H1 (cell line): ENCODE results near the gene IDUA. TPM values are rescaled to one million over a fixed set of nuclear protein-coding genes. Genes with fewer than 3 reads are reported as not detected.
A peak's percentile ranks its signal among the peaks of the same experiment; 100 is the strongest.

ENCODE experiments used
- CTCF ChIA-PET: fragments of 300-600 bp; sonication (Branson Sonifier 250); formaldehyde crosslinking; loops from one replicate; lab custom pipeline; 2021; ENCODE audit not compliant: partially characterized antibody; lab: Charles Lee
- POLR2A ChIA-PET: fragments of 300-600 bp; sonication (Branson Sonifier 250); formaldehyde crosslinking; loops from one replicate; lab custom pipeline; 2021; ENCODE audit warnings: inconsistent platforms; ENCODE audit not compliant: partially characterized antibody; lab: Charles Lee
- DNase-seq, 2 experiments: peaks; one replicate each; pipeline versions ENCODE4 v3.0.0 to v3.0.0-alpha.2; 2010 to 2022; ENCODE audit warnings: low spot score in 2 of 2, low read depth in 1 of 2, mixed read lengths in 1 of 2
- FAIRE-seq: peaks from 2 replicates; lab custom pipeline; 2011; peaks lifted over from hg19 to GRCh38; lab: Jason Lieb, UNC
- H2AFZ ChIP-seq: 2 replicates; pipeline ENCODE4 v1.8.1; 2012; ENCODE audit warnings: low read length, inconsistent platforms
- H2AK5ac ChIP-seq: 2 replicates; pipeline ENCODE4 v1.6.1; 2013; ENCODE audit warnings: low read depth, low read length
- H2BK120ac ChIP-seq: replicated peaks from 2 replicates; pipeline ENCODE3; 2013; ENCODE audit warnings: low read depth, low read length, inconsistent platforms
- H2BK12ac ChIP-seq: 2 replicates; pipeline ENCODE4 v1.6.1; 2013; ENCODE audit warnings: low read depth, low read length
- H2BK15ac ChIP-seq: 2 replicates; pipeline ENCODE4 v1.6.1; 2013; ENCODE audit warnings: low read length
- H2BK20ac ChIP-seq: 2 replicates; pipeline ENCODE4 v1.6.1; 2013; ENCODE audit warnings: low read length
- H2BK5ac ChIP-seq: 2 replicates; pipeline ENCODE4 v1.6.1; 2013; ENCODE audit warnings: low read depth, low read length
- H3K14ac ChIP-seq: 2 replicates; pipeline ENCODE4 v1.6.1; 2013; ENCODE audit warnings: inconsistent platforms; ENCODE audit not compliant: insufficient read length
- H3K18ac ChIP-seq: 2 replicates; pipeline ENCODE4 v1.6.1; 2013; ENCODE audit warnings: low read length; ENCODE audit errors: extremely low read depth
- H3K23ac ChIP-seq: 2 replicates; pipeline ENCODE4 v1.6.1; 2013; ENCODE audit warnings: inconsistent platforms; ENCODE audit not compliant: insufficient read length
- H3K23me2 ChIP-seq: 2 replicates; pipeline ENCODE4 v1.6.1; 2013; ENCODE audit warnings: low read depth, low read length
- H3K27ac ChIP-seq: 2 replicates; pipeline ENCODE4 v1.6.1; 2011; ENCODE audit warnings: low read depth, low read length, inconsistent platforms
- H3K27me3 ChIP-seq, 4 experiments: replicated peaks in 1 of 4; 1 replicate in 1 of 4; 2 replicates in 3 of 4; pipeline versions ENCODE4 v1.6.1 to v1.8.1; 2011 to 2013; ENCODE audit warnings: low read length in 3 of 4, mild to moderate bottlenecking in 3 of 4, inconsistent platforms in 2 of 4, mixed read lengths in 2 of 4, moderate library complexity in 1 of 4; ENCODE audit not compliant: control insufficient read depth in 3 of 4, insufficient read depth in 3 of 4; ENCODE audit errors: extremely low read depth in 1 of 4
- H3K36me3 ChIP-seq, 4 experiments: 2 replicates each; pipeline versions ENCODE4 v1.6.1 to v1.8.1; 2011 to 2013; ENCODE audit warnings: mild to moderate bottlenecking in 4 of 4, low read length in 3 of 4, moderate library complexity in 2 of 4, control low read depth in 1 of 4, inconsistent platforms in 1 of 4; ENCODE audit not compliant: insufficient read depth in 4 of 4, control insufficient read depth in 2 of 4
- H3K4ac ChIP-seq: replicated peaks from 2 replicates; pipeline ENCODE3; 2013; ENCODE audit warnings: low read length, low read depth, mixed read lengths, inconsistent platforms; ENCODE audit not compliant: insufficient read length
- H3K4me1 ChIP-seq, 4 experiments: replicated peaks in 1 of 4; 1 replicate in 1 of 4; 2 replicates in 3 of 4; pipeline versions ENCODE4 v1.6.1 to v1.8.1; 2011 to 2013; ENCODE audit warnings: low read length in 3 of 4, inconsistent platforms in 2 of 4, mixed read lengths in 1 of 4; ENCODE audit not compliant: insufficient read depth in 4 of 4, control insufficient read depth in 3 of 4
- H3K4me2 ChIP-seq, 2 experiments: 2 replicates each; pipeline versions ENCODE4 v1.6.1 to v1.8.1; 2011 to 2013; ENCODE audit warnings: low read depth in 2 of 2, low read length in 2 of 2, control low read depth in 1 of 2, inconsistent platforms in 1 of 2, mild to moderate bottlenecking in 1 of 2; ENCODE audit not compliant: insufficient read depth in 1 of 2
- H3K4me3 ChIP-seq, 4 experiments: fragments of 200-600, 300-600 bp in 1 of 4; sonication (generic), shearing (Covaris generic), sonication (Bioruptor Twin) in 1 of 4; 2 replicates each; pipeline versions ENCODE4 v1.5.1 to v1.8.1; 2011 to 2016; ENCODE audit warnings: low read length in 4 of 4, low read depth in 3 of 4, control low read depth in 2 of 4, inconsistent platforms in 2 of 4, mild to moderate bottlenecking in 2 of 4, mixed read lengths in 1 of 4, moderate library complexity in 1 of 4; ENCODE audit not compliant: insufficient read depth in 2 of 4; ENCODE audit errors: extremely low read depth in 1 of 4
- H3K56ac ChIP-seq: replicated peaks from 2 replicates; pipeline ENCODE3; 2013; ENCODE audit warnings: low read depth, mild to moderate bottlenecking, mixed read lengths, low read length, inconsistent platforms; ENCODE audit not compliant: insufficient read length
- H3K79me1 ChIP-seq: 2 replicates; pipeline ENCODE4 v1.6.1; 2013; ENCODE audit warnings: low read depth, low read length, control low read depth
- H3K79me2 ChIP-seq, 2 experiments: 2 replicates each; pipeline versions ENCODE4 v1.6.1 to v1.8.1; 2012 to 2013; ENCODE audit warnings: low read length in 2 of 2, mild to moderate bottlenecking in 2 of 2, inconsistent platforms in 1 of 2; ENCODE audit not compliant: insufficient read depth in 2 of 2, control insufficient read depth in 1 of 2
- H3K9ac ChIP-seq, 4 experiments: replicated peaks in 1 of 4; 1 replicate in 1 of 4; 2 replicates in 3 of 4; pipeline versions ENCODE4 v1.6.1 to v1.8.1; 2011 to 2013; ENCODE audit warnings: low read depth in 3 of 4, low read length in 3 of 4, control low read depth in 2 of 4, mild to moderate bottlenecking in 2 of 4, moderate library complexity in 2 of 4, inconsistent platforms in 1 of 4; ENCODE audit errors: extremely low read depth in 1 of 4
- H3K9me3 ChIP-seq, 2 experiments: 2 replicates each; pipeline versions ENCODE4 v1.6.1 to v1.8.1; 2012 to 2013; ENCODE audit warnings: mild to moderate bottlenecking in 2 of 2, moderate library complexity in 2 of 2, control low read depth in 1 of 2, inconsistent platforms in 1 of 2, low read depth in 1 of 2, low read length in 1 of 2, mixed read lengths in 1 of 2; ENCODE audit not compliant: insufficient read depth in 2 of 2
- H4K20me1 ChIP-seq, 2 experiments: replicated peaks in 1 of 2; 2 replicates each; pipeline versions ENCODE3 to v1.8.1; 2011 to 2013; ENCODE audit warnings: inconsistent platforms in 2 of 2, low read length in 2 of 2, mild to moderate bottlenecking in 1 of 2; ENCODE audit not compliant: insufficient read depth in 2 of 2, control insufficient read depth in 1 of 2
- H4K5ac ChIP-seq: 2 replicates; pipeline ENCODE4 v1.6.1; 2013; ENCODE audit warnings: low read length, low read depth, mixed read lengths, inconsistent platforms; ENCODE audit not compliant: insufficient read length
- H4K8ac ChIP-seq: 2 replicates; pipeline ENCODE4 v1.8.0; 2013; ENCODE audit warnings: mild to moderate bottlenecking, moderate library complexity, low read length, inconsistent platforms; ENCODE audit not compliant: insufficient read depth; ENCODE audit errors: extremely low read depth
- H4K91ac ChIP-seq: replicated peaks from 2 replicates; pipeline ENCODE3; 2013; ENCODE audit warnings: low read length, mixed read lengths, inconsistent platforms; ENCODE audit not compliant: insufficient read length
- CBX5 ChIP-seq: fragments of 300-800, 300-1000 bp; sonication (generic); IDR thresholded peaks from 2 replicates; pipeline ENCODE4 v1.7.1; 2016; ENCODE audit warnings: antibody characterized with exemption, low read length, low read depth
- KDM5A ChIP-seq: fragments of 200-600 bp; IDR thresholded peaks from 2 replicates; pipeline ENCODE4 v1.7.1; 2012; ENCODE audit warnings: mild to moderate bottlenecking, low read length, inconsistent platforms, mixed read lengths
- NRF1 ChIP-seq: IDR thresholded peaks from 2 replicates; pipeline ENCODE4 v1.6.1; 2011; ENCODE audit warnings: mild to moderate bottlenecking, low read depth, low read length, improper control_type of control experiment
- SUZ12 ChIP-seq: fragments of 200-600 bp; sonication (generic); IDR thresholded peaks from 2 replicates; pipeline ENCODE4 v1.6.1; 2012; ENCODE audit warnings: mild to moderate bottlenecking, inconsistent platforms, low read length, moderate library complexity, mixed read lengths
- TEAD4 ChIP-seq: IDR thresholded peaks from 2 replicates; pipeline ENCODE4 v1.6.1; 2012; ENCODE audit warnings: low read depth, low read length, inconsistent platforms, mixed read lengths
- WGBS, 2 experiments: shearing (Covaris generic) in 1 of 2; methylation state at CpG; one replicate each; pipeline versions ENCODE4 v1.1.6 to v1.1.7; 2013 to 2015; ENCODE audit warnings: low lambda C conversion rate in 2 of 2, mixed read lengths in 2 of 2, inconsistent platforms in 1 of 2, low coverage in 1 of 2, missing lambda C conversion rate in 1 of 2; ENCODE audit not compliant: insufficient replicate concordance in 2 of 2, insufficient coverage in 1 of 2, insufficient read length in 1 of 2; ENCODE audit errors: extremely low coverage in 1 of 2, missing lambda C conversion rate in 1 of 2; 5-methylcytosine and 5-hydroxymethylcytosine counted together
- polyA plus RNA-seq, 7 experiments: library from polyadenylated mRNA; depleted of rRNA in 3 of 7; stranded (reverse) in 5 of 7; unstranded in 2 of 7; fragments of >200 nt in 5 of 7; fragments of 200-250 nt in 2 of 7; gene quantifications; 1 replicate in 5 of 7; 2 replicates in 1 of 7; 4 replicates in 1 of 7; pipeline versions ENCODE4 v1.2.1 to v1.2.3, GENCODE V29; 2011 to 2013; ENCODE audit warnings: missing spikeins in 2 of 7, mixed read lengths in 2 of 7
- total RNA-seq: library from RNA; stranded (reverse); fragmentation: NEBNext Ultra II Directional; extraction: Animal tissue kit (Norgen Biotek cat#: 25700); gene quantifications from 2 replicates; pipeline ENCODE4 v1.2.1, GENCODE V29; 2021

Gene IDUA
- total and polyA plus RNA-seq, 2 of the 8 experiments (the other 6 are each of a cell fraction or from before 2014, with no cell fraction given): 2.8 to 4.8 TPM

DNA sequence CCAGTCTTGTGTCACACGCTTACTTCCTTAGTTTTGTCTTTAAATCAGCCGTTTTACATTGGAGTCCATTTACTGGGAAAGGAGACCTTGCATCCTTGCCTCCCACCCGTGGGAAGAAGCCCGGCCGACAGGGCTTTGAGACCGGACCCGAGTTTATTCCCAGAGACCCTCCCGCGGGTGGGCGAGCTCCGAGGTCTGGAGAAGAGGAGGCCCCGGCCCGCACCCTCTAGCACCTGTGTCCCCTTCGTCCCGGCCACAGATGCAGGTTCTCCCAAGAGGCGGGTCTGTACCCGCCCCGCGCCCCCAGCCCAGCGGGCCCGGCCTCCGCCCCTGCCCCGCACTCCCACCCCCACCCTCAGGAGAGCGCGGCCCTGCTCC, 10.1 kb downstream of the IDUA start:
- no peaks in the 10 kb centered on the region for H3K79me1 ChIP-seq
- no peak overlapping the region for H3K27ac ChIP-seq
- H2BK5ac ChIP-seq: no peak overlapping the region
- H4K8ac ChIP-seq: no peak overlapping the region
- no peaks in the 10 kb centered on the region for H3K36me3 ChIP-seq
- H3K4ac ChIP-seq: no peak overlapping the region
- peak overlapping the region; percentile 38 to 74; a peak in 3 of 4 replicates for H3K4me2 ChIP-seq
- CTCF ChIA-PET: no interaction called here
- no peak for DNase-seq
- no peaks in the 10 kb centered on the region for H3K9me3 ChIP-seq
- no peak overlapping the region for H4K91ac ChIP-seq
- H3K4me3 ChIP-seq: peak overlapping the region in 2 of 4 experiments; percentile 15 to 60; a peak in 4 of 8 replicates
- H4K5ac ChIP-seq: no peak overlapping the region
- WGBS, 2 experiments: 46% methylated on average over 16 of the region's 25 CpGs; no CpG with 5 or more reads in 1 of the 2 experiments
- H3K18ac ChIP-seq: no peak overlapping the region
- no peak overlapping the region for H3K56ac ChIP-seq
- no peak overlapping the region for H3K14ac ChIP-seq
- H3K23ac ChIP-seq: no peak overlapping the region
- peaks cover 34 to 61% (median 58%) of the 10 kb centered on the region in 4 experiments for H3K27me3 ChIP-seq
- no peak overlapping the region for H3K9ac ChIP-seq
- H2AK5ac ChIP-seq: no peak overlapping the region
- no peak overlapping the region for H2BK12ac ChIP-seq
- no peak overlapping the region for H2BK15ac ChIP-seq
- TF ChIP-seq SUZ12 (peak; percentile 60; the same call in 1 of the 2 replicates), KDM5A (no peak), CBX5 (no peak), TEAD4 (no peak), NRF1 (no peak)
- H4K20me1 ChIP-seq: peaks cover 2 to 24% of the 10 kb centered on the region in 2 experiments
- POLR2A ChIA-PET: no interaction called here
- no peak for FAIRE-seq
- H3K79me2 ChIP-seq: no peaks in the 10 kb centered on the region
- H3K4me1 ChIP-seq: peaks cover 0 to 3% (median 2%) of the 10 kb centered on the region in 4 experiments; a peak in 5 of 7 replicates
- H2BK20ac ChIP-seq: no peak overlapping the region
- H3K23me2 ChIP-seq: peaks cover 2% of the 10 kb centered on the region; the same call in 1 of the 2 replicates
- H2BK120ac ChIP-seq: no peak overlapping the region
- H2AFZ ChIP-seq: no peak overlapping the region
